Kidney tubule cell (primary cell): ENCODE results near the gene GAP43.
"Not testable (repeated sequence)": the region's sequence is repeated elsewhere in the genome, so short reads cannot be mapped to it uniquely, and the experiment has no call there.

Source experiments
- DNase-seq: peaks from one replicate; pipeline ENCODE4 v3.0.0-alpha.2; 2018; ENCODE audit warnings: low spot score

Gene GAP43

DNA sequence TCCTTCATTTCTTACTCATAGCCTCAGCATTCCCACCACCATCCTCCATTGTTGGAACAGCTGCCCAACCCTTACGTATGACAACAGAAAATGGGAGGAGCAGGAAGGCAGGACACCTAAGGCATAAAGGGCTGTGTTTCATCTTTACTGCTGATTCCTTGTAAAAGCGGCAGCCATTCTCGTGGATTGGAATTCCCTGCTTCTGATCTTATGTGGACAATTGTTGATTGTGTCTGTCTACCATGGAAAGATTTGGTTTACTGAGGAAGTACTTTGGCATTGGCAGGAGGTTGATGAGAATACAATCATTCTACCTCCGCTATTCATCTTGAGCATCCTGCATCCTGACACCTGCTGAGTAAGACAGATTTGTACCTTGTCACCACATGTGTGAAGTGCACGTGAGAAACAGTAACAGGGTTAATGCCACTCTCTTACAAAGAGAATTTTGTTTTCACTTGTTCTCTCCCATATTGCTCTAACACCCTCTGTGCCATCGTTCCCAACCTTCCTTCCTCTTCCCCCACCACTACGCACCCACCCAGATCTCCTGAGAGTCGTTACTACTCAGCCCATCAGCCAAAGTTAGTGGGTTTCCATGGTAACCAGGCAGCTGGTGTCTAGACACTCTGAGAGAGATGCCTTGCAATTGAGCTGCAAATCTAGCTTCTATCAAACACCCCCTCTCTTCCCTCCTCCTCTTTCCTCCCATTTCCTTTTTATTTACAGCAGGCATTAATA, 75.7 kb downstream of the GAP43 start:
- no peak for DNase-seq

DNA sequence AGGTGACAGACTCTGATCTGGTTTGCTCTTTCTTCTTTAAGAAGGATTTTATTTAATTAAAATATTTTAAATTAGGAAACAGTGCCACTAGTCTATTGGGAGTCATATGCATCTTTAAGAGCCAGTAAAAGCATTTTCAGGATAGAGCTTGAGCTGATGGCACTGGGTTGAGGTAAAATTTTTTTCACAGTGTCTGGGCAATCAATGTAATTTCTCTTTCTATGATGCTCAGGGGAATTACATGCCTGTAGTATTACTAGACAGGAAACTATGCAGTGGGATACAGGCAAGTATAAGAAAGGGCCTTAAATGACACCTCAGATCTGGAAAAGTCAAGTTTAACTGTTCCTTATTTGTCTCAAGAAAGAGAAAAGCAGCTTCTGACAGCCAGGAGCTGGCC, 76.4 kb downstream of the GAP43 start:
- no peak for DNase-seq

DNA sequence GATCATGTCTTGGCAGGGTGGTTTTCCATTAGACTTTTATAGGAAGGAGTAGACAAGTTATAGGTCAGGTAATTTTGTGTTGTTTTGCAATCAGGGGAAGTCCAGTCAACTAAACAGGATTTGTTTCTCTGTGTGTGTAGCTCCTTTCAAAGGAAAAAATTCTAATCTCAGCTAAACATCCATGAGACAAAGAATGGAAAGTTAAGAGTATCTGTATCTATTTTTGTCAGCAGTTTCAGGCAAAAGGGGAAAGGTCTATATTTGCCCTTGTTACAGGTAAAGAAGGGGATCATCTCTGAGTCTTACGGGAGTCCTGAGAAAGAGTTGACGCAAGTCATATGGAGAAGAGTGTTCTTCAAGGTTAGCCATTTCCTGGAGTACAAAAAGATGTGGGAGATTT, 79.3 kb downstream of the GAP43 start:
- DNase-seq, result no peak

DNA sequence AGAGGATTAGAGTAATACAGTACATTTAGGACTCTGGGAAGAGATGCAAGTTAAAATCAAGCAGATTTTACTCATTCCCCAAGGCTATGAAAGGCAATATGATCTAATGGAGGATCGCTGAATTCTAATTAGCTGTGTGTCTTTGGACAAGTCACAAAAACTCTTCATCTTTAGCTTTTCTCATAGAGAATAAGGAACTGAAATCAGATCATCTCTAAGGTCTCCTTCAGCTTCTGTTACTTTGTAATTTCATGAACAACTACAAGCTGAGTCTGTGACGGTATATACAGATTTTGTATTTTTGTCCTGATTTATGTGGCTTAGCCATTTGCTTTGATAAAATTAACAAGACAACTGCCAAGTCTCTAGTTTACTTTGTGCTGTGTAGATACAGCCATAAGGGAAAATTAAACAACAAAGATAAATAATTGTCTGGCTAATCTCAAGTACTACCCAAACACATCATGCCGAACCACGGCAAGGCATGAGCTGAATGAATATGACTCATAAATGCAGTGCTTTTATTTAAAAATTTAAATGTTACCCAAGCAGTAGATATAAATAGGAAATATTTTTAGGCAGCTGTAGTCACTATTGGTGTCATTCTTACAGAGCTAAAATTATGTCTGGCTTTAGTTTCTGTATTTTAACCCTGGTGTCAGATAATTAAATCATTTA, 81.5 kb downstream of the GAP43 start:
- DNase-seq, result no peak

DNA sequence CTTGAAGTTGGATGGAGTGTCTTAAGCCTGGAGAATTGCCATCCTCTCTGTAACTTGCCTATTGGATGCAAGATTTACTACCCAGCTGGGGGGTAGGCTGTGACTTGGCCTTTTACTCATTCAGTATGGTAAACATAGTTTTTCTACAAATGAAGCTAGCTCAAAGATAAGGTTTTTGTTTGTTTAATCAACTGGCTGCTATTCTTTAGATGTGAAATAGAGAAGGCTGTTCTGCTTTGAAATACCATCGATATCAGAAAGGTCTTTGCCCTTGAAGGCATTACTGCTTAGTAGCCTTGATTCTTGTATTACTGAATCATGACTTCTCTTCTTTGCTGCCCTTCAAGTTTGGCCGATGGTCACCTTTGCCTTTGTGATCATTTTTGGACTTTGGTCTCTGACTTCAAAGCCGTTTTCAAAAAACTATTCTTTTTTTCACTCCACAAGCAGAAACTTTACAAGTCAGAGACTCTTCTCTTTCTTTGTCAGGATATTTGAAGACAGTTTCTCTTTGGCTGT, 83.1 kb downstream of the GAP43 start:
- no peak for DNase-seq

DNA sequence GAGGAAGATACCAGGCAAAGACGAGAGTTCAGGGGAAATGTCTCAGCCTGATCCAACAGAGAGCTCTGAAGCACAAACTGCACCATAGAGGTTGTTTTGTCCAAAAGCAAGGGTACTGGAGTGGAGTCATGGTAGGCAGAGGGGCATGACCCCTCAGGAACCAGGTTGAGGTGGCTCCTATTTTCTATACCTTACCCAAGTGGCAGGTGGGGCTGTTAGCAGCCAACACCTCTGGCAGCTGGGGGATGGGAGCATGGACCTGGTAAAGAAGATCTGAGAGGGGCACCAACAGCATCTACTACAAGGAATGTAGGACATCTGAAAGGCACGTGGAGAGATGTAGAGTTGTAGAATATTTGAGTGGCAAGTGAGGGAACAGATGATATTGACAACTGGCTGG, 85.2 kb downstream of the GAP43 start:
- DNase-seq, result no peak

DNA sequence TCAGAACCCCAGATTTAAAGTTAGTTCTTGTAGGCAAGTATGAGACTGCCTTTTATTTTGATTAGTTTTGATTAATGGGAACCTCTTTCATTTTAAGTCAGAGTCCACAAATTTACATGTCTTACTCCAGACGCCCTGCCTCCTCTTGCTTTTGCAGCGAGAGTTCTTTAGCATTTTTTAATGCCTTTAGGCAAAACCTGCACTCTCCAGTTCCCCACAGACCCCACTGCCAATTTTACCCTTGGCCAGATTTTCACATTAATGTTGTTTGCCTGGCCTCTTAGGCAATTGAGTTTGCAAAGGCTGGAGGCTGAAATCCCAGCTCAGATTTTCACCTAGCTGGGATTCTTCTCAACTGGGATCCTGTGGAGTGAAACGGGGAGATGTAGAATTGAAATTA, 85.8 kb downstream of the GAP43 start:
- no peak for DNase-seq

DNA sequence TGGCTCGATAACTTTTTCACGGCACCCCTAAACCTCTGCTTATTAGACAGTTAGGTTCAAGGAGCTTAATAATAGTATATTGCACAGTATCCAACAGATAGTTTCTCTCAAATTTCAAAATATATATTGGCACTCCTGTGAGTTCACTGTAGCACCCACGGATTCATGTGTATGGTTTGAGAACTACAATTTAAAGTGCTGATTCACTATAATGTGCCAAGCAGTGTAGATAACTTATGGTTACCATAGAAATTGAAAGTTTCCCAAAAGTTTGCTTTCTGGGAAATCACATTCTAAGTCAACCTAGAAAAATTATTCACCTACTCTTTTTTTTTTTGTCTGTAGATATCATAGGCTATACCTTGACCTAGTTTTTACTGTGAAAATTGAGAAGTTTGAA, 86.6 kb downstream of the GAP43 start:
- no peak for DNase-seq

DNA sequence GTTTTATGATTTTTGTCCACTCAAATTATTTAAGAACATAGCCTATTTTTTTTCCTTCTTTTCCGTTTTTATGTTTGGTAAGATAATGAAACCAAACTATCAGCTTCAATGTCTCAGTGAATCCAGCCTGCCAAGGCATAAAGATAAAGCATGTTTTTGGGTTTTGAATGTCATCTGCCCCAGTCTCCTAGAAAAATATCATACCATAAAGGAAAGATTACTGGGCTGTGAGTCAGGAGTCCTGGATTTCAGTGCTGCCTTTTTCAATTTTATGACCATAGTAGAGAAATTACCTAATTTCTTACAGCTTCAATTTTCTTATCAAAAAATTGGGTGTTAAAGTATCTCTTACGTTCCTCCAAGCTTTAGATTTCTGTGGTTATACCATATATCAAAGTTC, 87.5 kb downstream of the GAP43 start:
- no peak for DNase-seq

DNA sequence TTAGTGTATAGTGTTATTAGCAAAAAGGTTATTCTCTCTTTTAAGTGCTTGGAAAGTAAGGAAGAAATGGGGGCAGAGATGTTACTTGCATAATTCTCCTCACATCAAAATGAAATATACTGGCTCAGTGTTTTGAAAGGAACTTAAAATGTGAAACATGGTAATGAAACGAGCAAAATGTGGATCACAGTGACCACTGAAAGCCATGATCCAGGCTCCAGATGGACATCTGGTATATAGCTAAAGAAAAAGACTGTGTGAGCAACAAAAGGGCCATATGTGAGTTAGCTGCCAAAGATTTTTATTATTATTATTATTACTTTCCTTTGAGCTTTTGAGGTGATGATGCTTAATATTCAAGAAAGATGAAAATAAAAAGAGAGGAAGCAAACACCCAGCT, 89.6 kb downstream of the GAP43 start:
- DNase-seq, result no peak

DNA sequence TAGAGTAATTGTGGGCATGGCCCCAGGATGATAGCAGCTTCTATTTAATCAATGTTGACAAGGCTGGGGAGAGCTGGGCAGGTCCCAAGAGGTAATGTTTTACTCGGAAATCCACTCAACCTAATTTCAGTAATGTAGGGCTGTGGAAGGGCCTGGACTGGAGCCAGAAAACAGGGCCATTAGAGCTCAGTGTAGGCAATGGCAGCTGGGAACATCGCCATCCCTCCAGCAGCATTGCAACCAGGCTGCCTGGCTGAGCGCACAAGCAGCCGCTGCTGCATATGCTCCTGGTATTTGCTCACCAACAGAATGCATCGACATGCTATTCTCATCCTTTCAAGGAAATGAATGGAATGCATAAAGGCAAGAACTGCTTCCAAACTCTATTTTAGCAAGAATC, 90.0 kb downstream of the GAP43 start:
- DNase-seq, result peak; percentile 31

DNA sequence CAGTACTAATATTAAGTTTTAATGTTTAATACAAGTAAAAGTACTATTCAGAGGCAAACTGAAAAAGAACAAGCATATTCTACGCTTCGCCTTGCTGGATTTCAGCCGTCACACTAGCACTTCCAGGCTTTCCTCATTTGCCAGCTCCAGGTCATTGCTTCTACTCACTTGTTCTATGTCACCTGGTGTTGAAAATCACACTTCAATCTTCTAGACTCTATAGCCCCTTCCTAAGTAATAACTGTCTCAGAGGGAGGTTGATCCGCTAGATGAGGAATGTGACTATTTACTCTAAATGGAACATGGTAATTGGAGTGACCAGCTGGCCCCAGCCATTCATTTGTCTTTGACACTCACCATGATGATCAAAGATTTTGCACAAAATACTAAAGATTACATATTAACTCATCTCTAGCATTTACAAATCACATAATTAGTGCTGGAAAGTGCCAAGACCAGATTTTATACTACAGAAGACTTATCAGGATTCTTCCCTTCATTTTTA, 92.0 kb downstream of the GAP43 start:
- no peak for DNase-seq

DNA sequence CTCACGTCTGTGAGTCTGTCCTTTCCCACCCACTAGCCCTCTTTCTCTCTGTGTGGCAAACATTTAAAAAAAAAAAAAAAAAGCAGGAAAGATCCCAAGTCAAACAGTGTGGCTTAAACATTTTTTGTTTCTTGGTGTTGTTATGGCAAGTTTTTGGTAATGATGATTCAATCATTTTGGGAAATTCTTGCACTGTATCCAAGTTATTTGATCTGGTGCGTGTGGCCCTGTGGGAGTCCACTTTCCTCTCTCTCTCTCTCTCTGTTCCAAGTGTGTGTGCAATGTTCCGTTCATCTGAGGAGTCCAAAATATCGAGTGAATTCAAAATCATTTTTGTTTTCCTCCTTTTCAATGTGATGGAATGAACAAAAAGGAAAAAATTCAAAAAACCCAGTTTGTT, 97.7 kb downstream of the GAP43 start:
- DNase-seq, result no peak

DNA sequence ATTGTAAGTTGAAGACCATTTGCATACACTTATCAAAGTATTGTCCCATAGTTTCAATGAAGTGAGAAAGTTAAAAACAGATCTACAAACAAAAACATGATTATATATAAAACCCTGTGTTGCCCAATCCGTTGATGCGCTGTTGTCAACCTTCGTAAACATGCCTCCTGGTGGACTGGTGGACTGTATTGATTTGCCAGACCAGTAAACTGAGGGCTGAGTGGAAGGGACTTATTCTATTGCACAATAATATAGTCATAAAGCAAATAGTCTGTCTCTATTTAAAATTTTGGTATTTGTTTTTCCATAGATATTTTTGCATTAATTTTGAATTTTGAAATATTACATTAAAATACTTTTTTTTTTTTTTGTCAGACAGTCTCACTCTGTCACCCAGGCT, 102.5 kb downstream of the GAP43 start:
- no peak for DNase-seq

DNA sequence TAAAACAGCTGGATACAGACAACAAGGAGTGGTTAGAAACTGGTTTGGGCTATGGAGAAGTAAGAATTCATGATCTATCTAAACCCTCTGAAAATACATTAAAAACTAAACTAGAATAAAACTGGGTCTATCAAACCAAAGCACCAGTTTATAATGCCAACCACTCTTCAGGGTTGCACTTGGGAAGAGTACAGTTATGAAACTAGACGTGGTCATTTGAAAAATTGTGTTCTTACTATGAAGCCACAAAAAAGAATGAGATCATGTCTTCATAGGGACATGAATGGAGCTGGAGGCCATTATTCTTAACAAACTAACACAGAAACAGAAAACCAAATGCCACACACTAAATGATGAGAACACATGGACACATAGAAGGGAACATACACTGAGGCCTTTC, 103.8 kb downstream of the GAP43 start:
- no peak for DNase-seq

DNA sequence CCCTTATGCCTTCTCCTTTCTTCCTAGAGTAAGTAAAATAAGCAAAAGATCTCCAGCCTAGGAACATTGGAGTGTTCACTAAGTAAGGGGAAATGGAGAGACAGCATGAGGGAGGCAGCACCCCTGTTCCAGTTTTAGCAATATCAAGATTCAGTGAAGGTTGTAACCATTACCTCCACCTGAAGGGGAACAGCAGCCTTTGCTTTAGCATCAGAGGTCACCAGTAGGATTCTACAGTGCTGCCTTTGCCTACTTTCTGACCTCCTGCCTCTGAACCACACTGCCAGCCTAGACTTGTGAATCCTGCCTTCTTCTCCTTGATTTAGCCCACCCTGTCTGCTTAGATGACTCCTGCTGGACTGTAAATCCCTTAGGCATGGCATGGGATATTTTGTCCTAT, 104.7 kb downstream of the GAP43 start:
- DNase-seq, result no peak

DNA sequence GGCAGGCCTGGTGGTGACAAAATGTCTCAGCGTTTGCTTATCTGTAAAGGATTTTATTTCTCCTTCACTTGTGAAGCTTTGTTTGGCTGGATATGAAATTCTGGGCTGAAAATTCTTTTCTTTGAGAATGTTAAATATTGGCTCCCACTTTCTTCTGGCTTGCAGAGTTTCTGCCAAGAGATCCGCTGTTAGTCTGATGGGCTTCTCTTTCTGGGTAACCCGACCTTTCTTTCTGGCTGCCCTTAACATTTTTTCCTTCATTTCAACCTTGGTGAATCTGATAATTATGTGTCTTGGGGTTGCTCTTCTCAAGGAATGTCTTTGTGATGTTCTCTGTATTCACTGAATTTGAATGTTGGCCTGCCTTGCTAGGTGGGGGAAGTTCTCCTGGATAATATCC, 113.0 kb downstream of the GAP43 start:
- not testable (repeated sequence) for DNase-seq

DNA sequence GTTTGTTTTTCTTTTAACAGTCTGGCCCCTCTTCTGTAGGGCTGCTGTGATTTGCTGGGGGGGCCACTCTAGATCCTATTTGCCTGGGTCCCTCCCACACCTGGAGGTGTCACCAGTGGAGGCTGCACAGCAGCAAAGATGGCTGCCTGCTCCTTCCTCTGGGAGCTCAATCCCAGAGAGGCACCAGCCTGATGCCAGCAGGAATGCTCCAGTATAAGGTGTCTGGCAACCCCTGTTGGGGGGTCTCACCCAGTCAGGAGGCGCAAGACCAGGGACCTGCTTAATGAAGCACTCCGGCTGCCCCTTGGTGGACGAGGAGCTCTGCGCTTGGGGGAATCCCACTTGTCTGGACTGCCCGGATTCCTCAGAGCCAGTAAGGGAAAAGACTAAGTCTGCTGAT, 118.3 kb downstream of the GAP43 start:
- no peak for DNase-seq

DNA sequence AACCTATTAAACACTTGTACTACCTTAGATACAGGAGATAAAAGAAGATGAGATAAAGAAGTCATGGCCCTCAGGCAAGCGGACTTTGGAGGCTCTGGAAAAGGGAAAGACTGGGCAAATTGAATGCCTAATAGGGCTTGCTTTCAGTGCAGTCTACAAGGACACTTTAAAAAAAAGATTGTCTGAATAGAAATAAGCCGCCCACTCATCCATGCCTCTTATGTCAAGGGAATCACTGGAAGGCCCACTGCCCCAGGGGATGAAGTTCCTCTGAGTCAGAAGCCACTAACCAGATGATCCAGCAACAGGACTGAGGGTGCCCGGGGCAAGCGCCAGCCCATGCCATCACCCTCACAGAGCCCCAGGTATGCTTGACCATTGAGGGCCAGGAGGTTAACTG, 121.2 kb downstream of the GAP43 start:
- peak; percentile 38 for DNase-seq

DNA sequence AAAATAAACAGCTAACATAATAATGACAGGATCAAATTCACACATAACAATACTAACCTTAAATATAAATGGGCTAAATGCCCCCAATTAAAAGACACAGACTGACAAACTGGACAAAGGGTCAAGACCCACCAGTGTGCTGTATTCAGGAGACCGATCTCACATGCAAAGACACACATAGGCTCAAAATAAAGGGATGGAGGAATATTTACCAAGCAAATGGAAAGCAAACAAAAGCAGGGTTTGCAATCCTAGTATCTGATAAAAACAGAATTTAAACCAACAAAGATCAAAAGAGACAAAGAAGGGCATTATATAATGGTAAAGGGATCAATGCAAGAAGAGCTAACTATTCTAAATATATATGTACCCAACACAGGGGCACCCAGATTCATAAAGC, 129.7 kb downstream of the GAP43 start:
- not testable (repeated sequence) for DNase-seq

DNA sequence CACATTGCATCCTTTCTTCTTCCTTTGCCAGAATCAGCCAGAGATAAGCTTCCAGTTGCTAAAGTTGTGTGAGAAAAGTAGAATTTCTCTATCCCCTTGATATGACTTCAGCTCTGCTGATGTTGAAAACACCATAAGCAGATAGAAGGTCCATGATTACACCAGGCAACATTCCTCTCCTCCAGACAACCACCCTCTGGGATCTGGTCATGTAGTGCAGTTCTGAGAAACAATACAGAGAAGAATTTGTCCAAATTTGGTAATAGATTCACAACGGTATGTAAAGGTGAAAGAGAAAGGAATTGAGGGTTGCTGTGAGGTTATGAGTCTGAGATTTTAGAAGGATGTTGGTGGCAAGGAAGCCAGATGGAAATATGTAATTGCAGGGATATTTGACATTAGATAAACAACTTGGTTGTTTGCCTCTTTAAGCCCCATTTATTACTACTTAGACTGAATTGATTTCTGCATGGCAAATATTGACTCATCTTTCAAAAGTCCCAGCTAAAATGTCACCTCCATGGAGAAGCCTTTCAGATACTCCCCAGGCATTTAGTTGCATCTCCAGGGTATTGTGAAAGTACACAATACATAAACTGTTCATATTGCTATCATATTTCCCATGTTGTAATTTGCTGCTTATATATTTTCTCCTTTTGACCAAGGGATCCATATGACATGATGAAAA, 134.9 kb downstream of the GAP43 start:
- DNase-seq, result no peak

DNA sequence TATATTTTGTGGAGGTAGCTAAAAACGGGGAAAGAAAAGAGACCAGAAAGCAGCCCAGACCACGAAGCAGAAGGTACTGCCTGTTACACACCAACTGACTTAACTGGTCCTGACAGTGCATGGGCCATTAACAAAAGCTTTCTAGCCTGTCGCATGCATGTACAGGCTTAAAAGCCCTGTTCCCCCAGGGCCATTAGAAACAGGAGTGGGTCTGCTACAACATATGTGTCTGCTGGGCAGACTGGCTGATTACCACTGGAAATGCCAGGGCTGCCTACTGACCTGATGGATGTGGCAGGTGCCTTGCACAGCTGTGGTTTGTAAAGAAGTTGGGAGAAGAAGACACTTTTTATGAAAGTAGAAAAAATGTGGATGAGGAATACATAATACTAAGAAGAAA, 137.4 kb downstream of the GAP43 start:
- no peak for DNase-seq

DNA sequence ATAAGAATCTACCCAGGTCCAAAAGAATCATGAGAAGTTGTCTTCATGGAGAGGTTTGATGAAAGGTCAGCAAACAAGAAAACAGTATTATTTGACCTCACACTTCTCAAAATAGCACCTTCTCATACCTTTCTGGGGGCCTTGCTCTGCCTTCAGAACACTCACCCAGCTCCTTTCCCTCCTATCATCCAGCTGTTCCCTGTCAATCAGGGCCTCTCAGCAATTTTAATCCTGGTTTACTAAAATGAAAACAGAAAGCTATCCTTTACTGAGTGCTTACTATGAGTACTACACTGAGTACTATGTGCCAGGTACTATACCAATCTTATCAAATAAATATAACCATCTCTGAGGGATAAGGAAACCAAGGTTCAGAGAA, 138.6 kb downstream of the GAP43 start:
- no peak for DNase-seq
